Lower lobe of right lung (tissue), 2 donors: ENCODE results near the gene PPP1R37. TPM values are rescaled to one million over a fixed set of nuclear protein-coding genes. Genes with fewer than 3 reads are reported as not detected.

Experiments used
- ATAC-seq, 2 donors: fragments of 200-7000 bp; cut with Tn5 transposase; one replicate each; pipeline ENCODE4 v1.9.1; 2020 to 2022; ENCODE audit warnings: mild to moderate bottlenecking in 2 of 2, moderate library complexity in 2 of 2
- DNase-seq: peaks from one replicate; pipeline ENCODE4 v3.0.0-alpha.2; 2020
- H3K27ac ChIP-seq: fragments of 200-600 bp; one replicate; pipeline ENCODE4 v1.8.0; 2022
- H3K27me3 ChIP-seq: fragments of 200-600 bp; one replicate; pipeline ENCODE4 v1.8.0; 2022; ENCODE audit warnings: low read depth
- H3K36me3 ChIP-seq: fragments of 200-600 bp; one replicate; pipeline ENCODE4 v1.8.0; 2022; ENCODE audit warnings: mild to moderate bottlenecking
- H3K4me1 ChIP-seq: fragments of 200-600 bp; one replicate; pipeline ENCODE4 v1.8.0; 2022
- H3K4me3 ChIP-seq: fragments of 200-600 bp; one replicate; pipeline ENCODE4 v1.8.0; 2022; ENCODE audit warnings: mild to moderate bottlenecking
- H3K9me3 ChIP-seq: fragments of 200-600 bp; one replicate; pipeline ENCODE4 v1.8.0; 2022
- CTCF ChIP-seq: fragments of 200-600 bp; IDR thresholded peaks from one replicate; pipeline ENCODE4 v1.8.0; 2022; ENCODE audit warnings: antibody characterized with exemption, mild to moderate bottlenecking
- intact Hi-C: fragments of 100-400 bp; cut with DNase I; formaldehyde crosslinking; loops from one replicate; pipeline ENCODE4 v1.11.0; 2022
- total RNA-seq: library from RNA; stranded (reverse); fragmentation: NEBNext Ultra II Directional; extraction: Animal tissue kit (Norgen Biotek cat#: 25700); gene quantifications from one replicate; pipeline ENCODE4 v1.2.1, GENCODE V29; 2021
- donor health status: DM: no; HTN: yes; CAD: no; lungs with severe emphysema.

Gene PPP1R37
- total RNA-seq, 1 donor from 2014 or later: 29.1 TPM

GRCh38 chr19:45091031-45091923, 1.7 kb upstream of the PPP1R37 start:
- no peak for TF ChIP-seq CTCF
- peak overlapping the region; percentile 93 for H3K27ac ChIP-seq
- intact Hi-C loops: no loop called here
- no peaks in the 10 kb centered on the region for H3K27me3 ChIP-seq
- DNase-seq: peak; percentile 99
- H3K36me3 ChIP-seq: peaks cover 16% of the 10 kb centered on the region
- ATAC-seq: peak; percentile 95 to 96
- peak overlapping the region; percentile 97 for H3K4me3 ChIP-seq
- H3K4me1 ChIP-seq: peaks cover 35% of the 10 kb centered on the region
- no peaks in the 10 kb centered on the region for H3K9me3 ChIP-seq

- Histone ChIP-seq H3K4me3 (peak overlapping the region; percentile 97), H3K27me3 (no peaks in the 10 kb centered on the region), H3K27ac (no peak overlapping the region), H3K9me3 (no peaks in the 10 kb centered on the region), H3K4me1 (peaks cover 58% of the 10 kb centered on the region), H3K36me3 (peaks cover 8% of the 10 kb centered on the region)
- ATAC-seq (no peak), DNase-seq (no peak)
- intact Hi-C loops: no loop called here
- TF ChIP-seq CTCF: no peak
Measured at GRCh38 chr19:45094137-45094536, 1.2 kb downstream of the PPP1R37 start.

DNA sequence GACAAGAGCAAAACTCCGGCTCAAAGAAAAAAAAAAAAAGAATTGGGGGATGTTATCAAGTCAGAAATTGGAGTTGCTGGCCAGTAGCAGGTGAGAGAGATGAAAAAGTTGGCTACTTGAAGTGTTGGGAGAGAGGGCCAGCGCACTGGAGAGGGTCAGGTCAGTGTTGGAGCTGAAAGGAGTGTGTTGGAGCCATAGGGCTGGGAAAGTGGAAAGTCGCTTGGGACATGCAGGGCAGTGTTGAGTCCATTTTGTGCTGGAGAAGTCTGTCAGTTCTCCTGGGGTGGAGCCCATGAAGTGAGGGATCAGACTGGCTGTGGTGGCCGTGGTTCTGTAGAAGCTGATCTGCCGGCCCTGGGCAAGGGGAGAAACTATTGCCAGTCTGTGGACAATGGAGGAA, 1.7 kb downstream of the PPP1R37 start:
- Histone ChIP-seq H3K27me3 (no peaks in the 10 kb centered on the region), H3K36me3 (peaks cover 8% of the 10 kb centered on the region), H3K4me3 (no peak overlapping the region), H3K27ac (no peak overlapping the region), H3K4me1 (peaks cover 61% of the 10 kb centered on the region), H3K9me3 (no peaks in the 10 kb centered on the region)
- intact Hi-C loops: no loop called here
- DNase-seq (no peak), ATAC-seq (no peak)
- no peak for TF ChIP-seq CTCF

GRCh38 chr19:45095496-45096413, 2.8 kb downstream of the PPP1R37 start:
- no peak for TF ChIP-seq CTCF

DNA sequence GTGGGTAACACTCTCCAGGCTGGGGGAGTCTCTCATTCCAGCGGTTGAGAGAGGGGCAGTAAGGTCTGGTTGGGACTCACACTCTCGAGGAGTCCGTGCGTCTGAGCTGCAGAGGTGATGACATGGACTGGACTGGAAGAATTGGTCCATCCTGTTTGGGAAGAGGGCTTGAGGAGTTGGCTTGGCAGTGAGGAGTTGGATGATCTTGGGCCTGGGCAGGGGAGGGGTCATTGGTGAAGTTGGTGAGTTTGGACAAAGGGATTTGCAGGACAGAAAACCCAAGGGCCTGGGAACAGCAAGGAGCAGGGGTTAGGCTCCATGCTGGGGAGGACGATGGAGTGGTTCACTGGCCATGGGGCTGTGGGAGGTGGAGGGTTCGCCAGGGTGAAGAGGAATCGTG, 3.7 kb downstream of the PPP1R37 start:
- peaks cover 53% of the 10 kb centered on the region for H3K4me1 ChIP-seq
- no peak overlapping the region for H3K4me3 ChIP-seq
- no peaks in the 10 kb centered on the region for H3K9me3 ChIP-seq
- H3K27ac ChIP-seq: no peak overlapping the region
- TF ChIP-seq CTCF: no peak
- H3K27me3 ChIP-seq: no peaks in the 10 kb centered on the region
- no peaks in the 10 kb centered on the region for H3K36me3 ChIP-seq
- ATAC-seq (no peak), DNase-seq (no peak)
- intact Hi-C loops: no loop called here

More at GRCh38 chr19:45095496-45096413, 2.8 kb downstream of the PPP1R37 start:
- DNase-seq (no peak), ATAC-seq (no peak)
- no peaks in the 10 kb centered on the region for H3K36me3 ChIP-seq
- H3K27me3 ChIP-seq: no peaks in the 10 kb centered on the region
- peaks cover 60% of the 10 kb centered on the region for H3K4me1 ChIP-seq
- no peak overlapping the region for H3K4me3 ChIP-seq
- intact Hi-C loops: no loop called here
- H3K27ac ChIP-seq: no peak overlapping the region
- no peaks in the 10 kb centered on the region for H3K9me3 ChIP-seq
